BE2C (cell line): ENCODE measurements around the gene EID2B.

ENCODE experiments used
- DNase-seq: peaks from one replicate; pipeline ENCODE4 v3.0.0-alpha.2; 2020
- H3K27me3 ChIP-seq: fragments of 250-450 bp; sonication (Bioruptor Pico); 2 replicates; pipeline ENCODE4 v1.5.1; 2020; ENCODE audit warnings: mild to moderate bottlenecking
- H3K36me3 ChIP-seq: fragments of 250-450 bp; sonication (Bioruptor Pico); 2 replicates; pipeline ENCODE4 v1.5.1; 2020; ENCODE audit warnings: mild to moderate bottlenecking
- H3K4me1 ChIP-seq: fragments of 250-450 bp; sonication (Bioruptor Pico); 2 replicates; pipeline ENCODE4 v1.5.1; 2020
- H3K4me3 ChIP-seq: 2 replicates; pipeline ENCODE4 v1.5.1; 2011; ENCODE audit warnings: low read depth, low read length
- H3K9me3 ChIP-seq: fragments of 250-450 bp; sonication (Bioruptor Pico); 2 replicates; pipeline ENCODE4 v1.5.1; 2020
- TF ChIP-seq, protein P1 (sequence below): IDR thresholded peaks from 2 replicates; pipeline ENCODE4 v1.5.1; 2012; ENCODE audit warnings: mild to moderate bottlenecking, low read depth, low read length

Gene EID2B

DNA sequence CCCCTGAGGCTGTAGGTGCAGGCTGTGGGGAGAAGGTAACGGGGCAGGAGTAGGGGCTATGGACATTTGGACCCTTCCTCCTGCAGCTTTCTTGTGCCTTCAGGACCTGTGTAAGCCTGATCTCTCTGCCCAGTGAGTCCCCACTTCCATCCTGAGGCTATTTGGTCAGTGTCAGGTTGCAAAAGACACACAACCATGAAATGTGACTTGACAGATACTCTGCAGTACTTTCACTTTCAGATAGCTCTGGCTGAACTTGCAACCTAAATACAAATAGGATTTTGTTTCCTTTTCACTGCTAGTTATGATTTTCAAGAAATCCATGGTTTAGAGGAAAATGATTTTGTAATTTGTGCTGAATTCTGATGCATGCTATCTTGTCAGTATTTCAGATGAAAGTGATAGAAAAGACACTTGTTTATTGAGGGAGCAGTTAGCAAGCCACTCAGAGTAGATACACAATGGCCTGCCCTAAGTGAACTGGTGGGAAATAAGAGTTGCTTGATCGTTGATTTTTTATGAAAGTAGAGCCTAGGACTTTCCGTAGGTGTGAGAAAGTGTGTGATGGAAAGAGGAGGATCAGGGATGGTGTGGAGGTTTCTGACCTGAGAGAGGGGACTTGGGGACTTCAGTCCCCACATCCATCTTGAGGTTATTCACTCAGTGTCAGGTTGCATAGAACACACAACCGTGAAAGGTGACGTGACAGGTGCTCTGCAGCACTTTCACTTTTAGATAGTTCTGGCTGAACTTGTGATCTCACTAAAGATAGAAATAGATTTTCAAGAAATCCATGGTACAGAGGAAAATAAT lies 25.4 kb upstream of the EID2B start:
- H3K36me3 ChIP-seq: no peaks in the 10 kb centered on the region
- TF ChIP-seq, protein P1, sequence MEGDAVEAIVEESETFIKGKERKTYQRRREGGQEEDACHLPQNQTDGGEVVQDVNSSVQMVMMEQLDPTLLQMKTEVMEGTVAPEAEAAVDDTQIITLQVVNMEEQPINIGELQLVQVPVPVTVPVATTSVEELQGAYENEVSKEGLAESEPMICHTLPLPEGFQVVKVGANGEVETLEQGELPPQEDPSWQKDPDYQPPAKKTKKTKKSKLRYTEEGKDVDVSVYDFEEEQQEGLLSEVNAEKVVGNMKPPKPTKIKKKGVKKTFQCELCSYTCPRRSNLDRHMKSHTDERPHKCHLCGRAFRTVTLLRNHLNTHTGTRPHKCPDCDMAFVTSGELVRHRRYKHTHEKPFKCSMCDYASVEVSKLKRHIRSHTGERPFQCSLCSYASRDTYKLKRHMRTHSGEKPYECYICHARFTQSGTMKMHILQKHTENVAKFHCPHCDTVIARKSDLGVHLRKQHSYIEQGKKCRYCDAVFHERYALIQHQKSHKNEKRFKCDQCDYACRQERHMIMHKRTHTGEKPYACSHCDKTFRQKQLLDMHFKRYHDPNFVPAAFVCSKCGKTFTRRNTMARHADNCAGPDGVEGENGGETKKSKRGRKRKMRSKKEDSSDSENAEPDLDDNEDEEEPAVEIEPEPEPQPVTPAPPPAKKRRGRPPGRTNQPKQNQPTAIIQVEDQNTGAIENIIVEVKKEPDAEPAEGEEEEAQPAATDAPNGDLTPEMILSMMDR: no peak
- no peak overlapping the region for H3K4me3 ChIP-seq
- H3K9me3 ChIP-seq: no peaks in the 10 kb centered on the region
- no peak for DNase-seq
- peaks cover 19% of the 10 kb centered on the region; the same call in 1 of the 2 replicates for H3K27me3 ChIP-seq
- no peaks in the 10 kb centered on the region for H3K4me1 ChIP-seq

DNA sequence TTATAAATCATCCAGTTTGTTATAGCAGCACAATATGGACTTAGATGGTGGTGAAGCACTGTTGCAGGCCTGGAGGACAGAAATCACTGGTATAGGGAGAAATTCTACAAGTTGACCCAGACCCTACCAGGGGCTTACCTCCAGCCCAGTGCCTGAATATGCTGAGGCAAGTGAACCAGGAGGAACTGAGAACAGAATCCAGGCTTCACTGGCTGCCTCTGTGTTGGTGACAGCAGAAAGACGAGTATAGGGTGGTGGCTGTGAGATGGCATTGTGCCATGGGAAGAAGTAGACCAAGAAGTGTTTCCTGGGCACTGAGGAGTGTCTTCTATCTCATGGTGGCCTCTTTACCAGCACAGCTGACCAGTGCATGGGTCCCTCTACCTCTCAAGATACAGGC lies 23.2 kb upstream of the EID2B start:
- H3K36me3 ChIP-seq: no peaks in the 10 kb centered on the region
- H3K4me3 ChIP-seq: no peak overlapping the region
- H3K9me3 ChIP-seq: no peaks in the 10 kb centered on the region
- H3K27me3 ChIP-seq: peaks cover 17% of the 10 kb centered on the region; the same call in 1 of the 2 replicates
- H3K4me1 ChIP-seq: no peaks in the 10 kb centered on the region
- TF ChIP-seq, protein P1: no peak
- no peak for DNase-seq

DNA sequence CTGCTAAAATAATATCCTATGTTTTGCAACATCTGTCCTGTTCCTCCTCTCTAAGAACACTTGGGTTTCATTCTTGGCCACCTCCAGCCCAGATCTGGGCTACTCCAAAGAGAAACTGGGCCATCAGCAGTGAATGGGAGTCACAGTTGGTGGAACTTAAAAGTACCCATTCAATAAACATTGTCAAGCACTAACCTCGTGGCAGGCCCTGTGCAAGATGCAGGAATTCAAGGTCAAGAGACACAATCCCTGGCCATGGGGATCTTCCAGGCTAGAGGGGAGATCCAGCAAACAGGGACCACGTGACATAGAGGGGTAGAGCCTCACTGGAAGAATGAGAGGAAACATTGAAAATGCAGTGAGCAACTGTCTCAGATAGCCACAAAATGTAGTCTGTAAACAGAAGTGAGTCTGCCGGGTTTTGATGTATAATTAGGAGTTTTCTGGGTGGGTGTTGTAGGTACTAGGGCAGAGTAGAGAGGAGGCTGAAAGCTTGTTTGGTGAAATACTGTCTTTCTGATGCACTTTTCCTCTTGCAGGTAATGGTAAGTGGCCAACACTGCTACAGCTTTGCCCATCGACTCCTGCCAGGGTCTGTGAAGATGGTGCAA lies 22.2 kb upstream of the EID2B start:
- no peak for DNase-seq
- Histone ChIP-seq H3K36me3 (no peaks in the 10 kb centered on the region), H3K4me1 (no peaks in the 10 kb centered on the region), H3K9me3 (no peaks in the 10 kb centered on the region), H3K27me3 (peaks cover 17% of the 10 kb centered on the region; the same call in 1 of the 2 replicates), H3K4me3 (no peak overlapping the region)
- TF ChIP-seq, protein P1: no peak

DNA sequence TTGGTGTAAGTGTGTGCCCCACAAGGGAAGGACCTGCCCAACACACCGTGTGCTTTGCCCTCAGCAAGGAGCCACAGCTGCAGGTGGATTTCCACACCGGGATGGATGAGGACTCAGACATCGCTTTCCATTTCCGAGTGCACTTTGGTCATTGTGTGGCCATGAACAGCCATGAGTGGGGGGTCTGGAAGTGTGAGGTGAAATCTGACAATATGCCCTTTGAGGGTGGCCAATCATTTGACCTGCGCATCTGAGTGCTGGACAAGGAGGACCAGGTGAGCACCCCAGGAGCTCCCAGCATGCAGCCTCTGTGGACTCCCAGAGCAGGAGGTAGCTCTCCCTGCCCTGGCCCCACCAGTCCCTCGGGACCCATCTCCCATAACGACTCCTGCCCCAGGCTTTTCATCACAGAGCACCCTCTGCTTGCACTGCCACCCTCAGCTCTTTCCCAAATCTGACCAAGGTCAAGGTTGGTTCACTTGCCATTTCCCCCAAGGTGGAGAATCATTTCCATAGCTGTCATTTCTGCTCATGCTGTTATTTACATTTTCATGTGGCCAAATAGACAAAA lies 20.5 kb upstream of the EID2B start:
- TF ChIP-seq, protein P1: no peak
- peaks cover 10% of the 10 kb centered on the region; the same call in 1 of the 2 replicates for H3K27me3 ChIP-seq

DNA sequence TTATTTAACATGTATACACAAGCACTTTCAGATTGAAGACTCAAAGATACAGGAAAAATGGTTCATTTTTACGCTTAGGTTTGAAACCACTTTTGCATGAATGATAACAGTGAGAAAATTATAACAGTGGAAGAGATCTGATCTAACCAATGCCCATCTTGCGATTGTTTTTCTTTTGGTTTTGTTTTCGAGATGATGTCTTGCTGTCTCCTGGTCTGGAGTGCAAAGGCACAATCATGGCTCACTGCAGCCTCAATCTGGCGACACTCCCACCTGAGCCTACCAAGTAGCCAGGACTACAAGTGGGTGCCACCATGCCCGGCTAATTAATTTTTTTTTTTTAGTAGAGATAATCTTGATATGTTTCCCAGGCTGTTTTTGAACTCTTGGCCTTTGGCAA lies 17.5 kb upstream of the EID2B start:
- no peaks in the 10 kb centered on the region for H3K4me1 ChIP-seq
- TF ChIP-seq, protein P1: no peak
- H3K27me3 ChIP-seq: peaks cover 30% of the 10 kb centered on the region
- DNase-seq: no peak
- H3K9me3 ChIP-seq: no peaks in the 10 kb centered on the region; the same call in 1 of the 2 replicates
- H3K36me3 ChIP-seq: no peaks in the 10 kb centered on the region
- no peak overlapping the region for H3K4me3 ChIP-seq

More for the DNA sequence above, 20.5 kb upstream of the EID2B start:
- Histone ChIP-seq H3K4me3 (no peak overlapping the region), H3K36me3 (no peaks in the 10 kb centered on the region), H3K4me1 (no peaks in the 10 kb centered on the region), H3K9me3 (no peaks in the 10 kb centered on the region)
- DNase-seq: no peak
